Stimulated activated effector memory CD8-positive, alpha-beta T cell treated with anti-CD3 and anti-CD28 coated beads, Interleukin-12 subunit alpha, Interleukin-12 subunit beta, amount 100 ng/mL, for 72 hours (primary cell): ENCODE results near the gene PRKD1.

ENCODE experiments used
- ATAC-seq: fragments of 150-1000 bp; cut with Tn5 transposase; 2 replicates; pipeline ENCODE4 v1.10.0; 2021
- DNase-seq, 2 donors: peaks; one replicate each; pipeline ENCODE4 v3.0.0; 2021 to 2022; ENCODE audit warnings: low spot score in 2 of 2
- H3K27ac Mint-ChIP-seq: one replicate; pipeline ENCODE4 v1.8.0; 2022; ENCODE audit warnings: mild to moderate bottlenecking, mixed read lengths
- H3K36me3 Mint-ChIP-seq: one replicate; pipeline ENCODE4 v1.8.0; 2022; ENCODE audit warnings: mild to moderate bottlenecking, mixed read lengths
- H3K4me1 Mint-ChIP-seq: one replicate; pipeline ENCODE4 v1.8.0; 2022; ENCODE audit warnings: mixed read lengths
- H3K4me3 Mint-ChIP-seq: one replicate; pipeline ENCODE4 v1.8.0; 2022; ENCODE audit warnings: mild to moderate bottlenecking, mixed read lengths
- H3K9me3 Mint-ChIP-seq: one replicate; pipeline ENCODE4 v1.8.0; 2022; ENCODE audit warnings: mixed read lengths

The PRKD1 gene

DNA sequence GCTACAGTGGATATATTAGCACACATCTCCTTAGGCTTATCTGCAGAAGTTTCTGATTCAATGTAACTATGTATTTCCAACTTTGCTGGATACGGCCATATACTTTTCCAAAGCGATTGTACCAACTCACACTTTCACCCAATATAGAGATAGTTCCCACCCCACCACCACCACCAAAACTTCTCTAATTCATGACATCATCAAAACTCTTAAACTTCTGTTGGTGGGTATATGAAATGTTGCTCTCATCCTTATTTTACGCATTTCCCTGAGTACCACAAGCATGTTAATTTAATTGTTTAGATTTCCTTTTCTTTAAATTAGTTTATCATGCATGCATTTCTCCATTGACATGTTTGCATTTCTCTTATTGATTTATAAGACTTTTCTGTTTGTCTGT, 95.6 kb downstream of the PRKD1 start:
- Mint-ChIP-seq H3K36me3 (no peaks in the 10 kb centered on the region), H3K9me3 (peaks cover 19% of the 10 kb centered on the region), H3K4me1 (no peaks in the 10 kb centered on the region), H3K4me3 (no peak overlapping the region), H3K27ac (no peak overlapping the region)
- ATAC-seq (no peak), DNase-seq (no peak)

DNA sequence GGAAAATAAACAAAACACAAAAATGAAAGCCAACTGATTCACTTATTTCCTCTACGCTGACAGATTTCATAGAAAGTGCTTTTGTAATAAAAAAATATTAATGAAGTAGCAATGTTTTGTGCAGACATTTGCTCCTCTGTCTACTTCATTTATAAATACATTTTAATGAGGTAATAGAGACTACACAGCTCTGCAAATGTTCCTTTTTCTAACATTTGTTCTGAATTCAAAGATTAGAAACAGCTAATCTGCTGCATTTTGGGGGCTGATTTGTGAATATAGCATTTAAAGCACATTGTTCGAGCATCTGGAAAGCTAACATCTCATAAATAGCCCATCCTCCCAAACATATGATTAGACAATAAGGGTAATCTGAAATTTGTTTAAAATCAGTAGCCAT, 97.8 kb downstream of the PRKD1 start:
- DNase-seq (no peak), ATAC-seq (no peak)
- H3K4me1 Mint-ChIP-seq = no peaks in the 10 kb centered on the region
- no peaks in the 10 kb centered on the region for H3K36me3 Mint-ChIP-seq
- no peak overlapping the region for H3K4me3 Mint-ChIP-seq
- peaks cover 14% of the 10 kb centered on the region for H3K9me3 Mint-ChIP-seq
- H3K27ac Mint-ChIP-seq = no peak overlapping the region

DNA sequence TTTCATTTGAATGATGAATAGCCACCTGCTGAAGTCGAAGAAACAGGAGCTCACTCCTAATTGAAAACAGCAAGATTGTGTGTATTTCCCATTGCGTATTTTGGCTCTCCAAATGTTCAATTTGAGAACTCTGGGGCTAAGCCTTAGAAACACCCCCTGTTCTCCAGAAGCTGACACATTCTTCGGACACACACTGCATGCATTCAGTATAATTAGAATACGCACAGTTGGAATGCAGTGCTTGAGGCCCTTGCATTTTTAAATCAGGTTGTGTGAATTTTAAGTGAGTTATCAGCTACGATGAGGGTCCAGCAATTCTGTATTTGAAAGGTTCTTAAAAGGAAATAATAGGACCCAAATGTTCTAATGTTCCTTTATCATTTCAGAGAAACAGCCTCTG, 103.8 kb downstream of the PRKD1 start:
- DNase-seq (no peak), ATAC-seq (no peak)
- Mint-ChIP-seq H3K36me3 (no peaks in the 10 kb centered on the region), H3K4me3 (no peak overlapping the region), H3K4me1 (no peaks in the 10 kb centered on the region), H3K9me3 (peaks cover 19% of the 10 kb centered on the region), H3K27ac (no peak overlapping the region)

DNA sequence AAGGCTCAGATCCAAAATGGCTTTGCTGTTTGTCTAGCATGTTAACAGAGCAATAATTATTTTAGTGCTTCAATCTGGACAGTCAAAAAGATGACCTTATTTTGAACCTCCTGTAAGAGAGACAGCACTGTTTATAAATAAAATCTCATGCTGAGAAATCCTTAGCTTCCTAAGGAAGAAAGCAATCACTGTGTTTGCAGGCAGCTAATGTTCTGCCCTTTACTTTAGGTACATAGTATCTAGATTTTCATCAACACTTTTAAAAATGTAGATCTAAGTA, 105.3 kb downstream of the PRKD1 start:
- DNase-seq = no peak
- no peak for ATAC-seq
- H3K27ac Mint-ChIP-seq = no peak overlapping the region
- no peaks in the 10 kb centered on the region for H3K36me3 Mint-ChIP-seq
- peaks cover 15% of the 10 kb centered on the region for H3K9me3 Mint-ChIP-seq
- no peak overlapping the region for H3K4me3 Mint-ChIP-seq
- H3K4me1 Mint-ChIP-seq = no peaks in the 10 kb centered on the region

DNA sequence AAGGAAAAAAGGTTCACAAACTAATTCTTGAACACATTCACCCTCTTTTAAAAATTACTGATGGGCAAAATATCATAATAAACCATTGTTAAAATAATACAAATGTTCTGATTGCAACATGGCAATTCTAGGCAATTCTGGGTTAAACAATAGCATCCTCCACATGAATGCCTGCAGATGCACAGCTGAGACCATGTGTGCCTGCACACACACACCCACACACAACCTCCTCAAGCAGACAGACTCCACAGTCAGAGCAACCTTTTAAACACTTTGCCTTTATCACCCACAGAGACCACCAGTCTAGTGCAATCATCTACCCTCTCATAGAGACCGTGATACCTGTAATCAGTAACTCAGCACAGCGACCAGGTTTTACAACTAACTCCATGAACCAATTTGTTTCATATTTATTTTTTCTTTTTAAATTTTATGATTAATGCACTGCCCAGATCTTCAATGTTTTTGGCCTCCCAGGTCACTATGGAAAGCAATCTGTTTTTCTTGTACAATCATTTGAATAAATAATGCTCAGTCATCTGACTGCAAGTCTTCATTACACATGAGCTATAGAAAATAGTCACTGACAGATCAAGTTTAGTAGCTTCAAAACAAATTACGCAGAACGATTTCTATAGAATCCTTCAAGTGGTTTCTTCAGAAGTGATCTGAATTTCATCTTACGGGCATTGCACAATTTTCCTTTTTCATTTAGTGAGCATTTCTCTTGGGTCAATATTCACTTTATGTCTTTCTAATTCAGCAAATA, 105.8 kb downstream of the PRKD1 start:
- Mint-ChIP-seq H3K9me3 (peaks cover 15% of the 10 kb centered on the region), H3K4me3 (no peak overlapping the region), H3K27ac (no peak overlapping the region), H3K4me1 (no peaks in the 10 kb centered on the region), H3K36me3 (no peaks in the 10 kb centered on the region)
- ATAC-seq (no peak), DNase-seq (no peak)

DNA sequence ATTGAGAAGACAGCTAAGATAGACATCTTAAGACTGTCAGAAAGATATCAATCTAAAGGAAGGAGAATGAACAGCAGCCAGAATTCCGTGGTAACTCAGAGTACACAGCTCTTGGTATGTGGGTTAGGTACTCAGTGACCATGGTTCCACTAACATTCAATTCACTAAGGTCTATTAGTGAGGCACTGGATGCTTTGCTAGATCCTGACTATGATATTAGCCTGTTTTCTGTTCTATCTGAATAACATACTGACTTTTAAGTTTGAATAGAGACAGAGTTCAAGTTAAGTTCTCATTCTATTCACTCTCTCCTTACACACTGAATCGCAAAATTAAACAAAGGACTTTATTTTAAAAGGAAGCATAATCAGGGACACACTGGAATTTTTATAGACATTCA, 106.4 kb downstream of the PRKD1 start:
- no peaks in the 10 kb centered on the region for H3K4me1 Mint-ChIP-seq
- H3K4me3 Mint-ChIP-seq = no peak overlapping the region
- ATAC-seq (no peak), DNase-seq (no peak)
- H3K36me3 Mint-ChIP-seq = no peaks in the 10 kb centered on the region
- peaks cover 15% of the 10 kb centered on the region for H3K9me3 Mint-ChIP-seq
- H3K27ac Mint-ChIP-seq = no peak overlapping the region

DNA sequence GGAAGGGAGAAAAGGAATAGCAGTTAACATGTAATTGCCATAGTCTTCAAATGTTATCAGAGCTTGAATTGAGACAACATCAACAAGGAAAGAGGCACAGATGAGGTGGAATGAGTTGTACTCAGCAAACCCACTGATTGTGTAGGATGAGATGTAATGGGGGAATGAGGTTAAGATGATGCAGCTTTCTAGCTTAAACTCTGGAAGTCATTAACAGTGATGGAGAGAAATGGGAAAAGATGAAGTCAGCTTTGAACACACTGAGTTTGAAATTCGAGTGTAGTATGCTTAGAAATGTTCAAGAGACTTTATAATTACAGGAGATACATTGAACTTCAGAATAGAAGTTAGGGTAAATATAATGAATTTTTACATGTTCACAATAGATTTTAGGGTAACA, 106.9 kb downstream of the PRKD1 start:
- Mint-ChIP-seq H3K27ac (no peak overlapping the region), H3K4me1 (no peaks in the 10 kb centered on the region), H3K9me3 (peaks cover 15% of the 10 kb centered on the region), H3K4me3 (no peak overlapping the region), H3K36me3 (no peaks in the 10 kb centered on the region)
- ATAC-seq (no peak), DNase-seq (no peak)

DNA sequence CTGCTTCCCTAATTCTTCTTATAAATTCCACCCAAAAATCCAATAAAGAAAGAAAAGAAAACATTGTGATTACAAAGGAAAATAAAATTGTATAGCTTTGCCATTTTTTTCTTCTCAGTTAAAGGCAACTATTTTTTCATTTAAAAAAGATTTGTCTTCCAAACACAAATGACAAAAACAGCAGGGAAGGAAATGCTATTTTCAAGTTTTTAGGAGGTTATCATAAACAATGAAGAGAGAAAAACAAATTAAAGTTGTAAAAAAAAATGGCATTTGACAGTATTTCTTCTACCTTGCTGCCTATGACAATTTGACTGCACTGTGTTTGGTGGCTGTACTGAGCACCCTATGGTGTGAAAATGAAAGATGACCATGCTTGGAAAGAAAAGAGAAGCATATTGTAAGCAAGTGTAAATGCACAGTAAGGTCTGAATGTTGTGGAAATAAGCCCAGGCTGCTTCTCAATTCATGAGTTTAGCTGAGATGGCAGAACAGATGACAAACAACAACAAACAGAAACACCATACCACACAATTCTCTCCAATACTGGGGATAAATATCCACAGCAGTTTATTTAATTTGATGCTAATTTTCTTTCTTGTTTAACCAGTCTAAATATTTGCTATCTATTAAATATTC, 109.8 kb downstream of the PRKD1 start:
- H3K9me3 Mint-ChIP-seq = peaks cover 14% of the 10 kb centered on the region
- ATAC-seq (no peak), DNase-seq (no peak)
- H3K36me3 Mint-ChIP-seq = no peaks in the 10 kb centered on the region
- H3K27ac Mint-ChIP-seq = no peak overlapping the region
- H3K4me1 Mint-ChIP-seq = no peaks in the 10 kb centered on the region
- H3K4me3 Mint-ChIP-seq = no peak overlapping the region

DNA sequence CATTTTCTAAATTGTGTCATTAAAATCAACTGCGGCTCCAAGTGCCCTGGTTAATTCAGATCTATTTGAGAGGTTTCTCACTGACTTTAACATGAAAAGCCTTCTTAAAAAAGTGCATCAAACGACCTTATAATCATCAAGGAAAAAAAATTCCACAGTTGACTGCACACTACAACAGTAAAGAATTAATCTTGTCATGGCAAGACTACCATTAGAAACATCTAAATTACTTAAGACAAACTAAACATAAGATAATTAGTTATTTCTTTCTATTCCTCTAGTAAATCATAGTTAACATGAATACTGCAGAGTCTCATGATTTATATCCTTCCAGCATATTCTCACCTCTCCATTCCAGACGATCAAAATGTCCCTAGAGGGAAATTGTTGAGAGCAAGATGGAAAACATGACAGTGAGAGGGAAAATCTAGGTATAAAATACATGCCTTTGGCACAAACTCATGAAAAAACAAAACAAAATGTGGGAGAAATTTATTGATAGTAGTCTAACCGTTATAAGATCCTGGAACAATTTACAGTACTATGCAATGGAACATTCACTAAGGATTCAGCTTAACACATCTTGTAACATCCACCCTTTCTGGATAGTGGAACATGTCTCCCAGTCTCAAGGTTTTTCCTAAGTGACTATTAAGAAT, 112.5 kb downstream of the PRKD1 start:
- DNase-seq = no peak
- peaks cover 12% of the 10 kb centered on the region for H3K9me3 Mint-ChIP-seq
- H3K36me3 Mint-ChIP-seq = no peaks in the 10 kb centered on the region

DNA sequence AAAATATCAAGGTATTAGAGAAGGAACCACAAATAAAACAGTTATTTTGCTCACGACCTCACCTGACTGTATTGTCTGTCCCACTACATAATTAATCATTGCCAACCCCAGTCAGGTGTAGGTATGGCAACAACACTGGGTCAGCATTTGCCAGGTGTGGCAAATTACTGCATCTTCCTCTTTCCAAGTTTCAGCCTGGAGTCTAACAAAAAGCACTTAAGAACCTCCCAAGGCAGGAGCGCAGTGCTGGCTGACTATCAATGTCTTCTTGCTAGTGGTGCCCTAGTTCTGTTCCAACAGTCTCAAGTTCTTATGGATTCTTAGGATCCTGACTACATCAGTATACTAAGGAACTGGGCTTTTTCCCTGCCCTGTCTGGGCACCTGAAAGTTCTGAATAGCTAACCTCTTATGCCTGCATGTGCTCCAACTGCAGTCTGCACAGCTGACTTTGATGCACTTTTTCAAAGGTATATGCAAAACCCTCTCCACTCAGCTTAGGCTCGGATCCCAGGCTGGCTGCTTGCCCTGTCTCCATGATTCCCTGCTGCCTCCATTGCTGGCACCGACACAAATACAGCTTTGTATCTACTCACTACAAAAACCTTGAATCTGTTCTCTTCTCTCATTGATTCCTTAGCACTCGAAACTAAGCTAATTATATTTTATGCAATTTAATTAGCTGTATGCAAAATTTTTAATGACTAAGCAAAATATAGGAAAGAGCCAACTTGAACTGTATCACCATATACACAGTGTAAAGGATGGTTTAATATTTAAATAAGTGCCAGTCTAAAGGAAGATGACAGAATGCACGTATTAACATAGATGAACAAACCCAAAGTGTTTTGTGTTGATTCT, 113.3 kb downstream of the PRKD1 start:
- Mint-ChIP-seq H3K9me3 (peaks cover 17% of the 10 kb centered on the region), H3K4me1 (no peaks in the 10 kb centered on the region), H3K4me3 (no peak overlapping the region), H3K36me3 (no peaks in the 10 kb centered on the region), H3K27ac (no peak overlapping the region)
- ATAC-seq = no peak
- DNase-seq = no peak

More for the DNA sequence above, 112.5 kb downstream of the PRKD1 start:
- Mint-ChIP-seq H3K4me1 (no peaks in the 10 kb centered on the region), H3K27ac (no peak overlapping the region), H3K4me3 (no peak overlapping the region)
- no peak for ATAC-seq

DNA sequence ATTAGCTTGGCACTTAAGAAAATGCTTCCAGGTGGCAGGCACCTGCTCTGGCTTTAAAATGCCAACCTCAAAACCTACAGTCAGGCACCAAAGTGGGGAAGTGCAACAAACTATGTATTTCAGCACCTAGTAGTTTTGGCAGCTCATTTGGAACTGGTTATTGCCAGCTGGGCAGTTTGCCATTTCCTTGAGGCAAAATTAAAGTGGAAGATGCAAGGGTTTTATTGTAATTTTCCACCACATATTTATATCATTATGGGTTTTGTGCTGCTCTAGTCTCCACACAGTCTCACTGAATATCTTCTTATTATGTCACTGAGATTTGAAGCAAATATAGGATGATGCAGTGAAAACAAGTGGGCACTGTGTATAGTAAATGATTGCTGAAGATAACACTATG, 117.0 kb downstream of the PRKD1 start:
- H3K9me3 Mint-ChIP-seq = peaks cover 14% of the 10 kb centered on the region
- no peaks in the 10 kb centered on the region for H3K36me3 Mint-ChIP-seq
- ATAC-seq = no peak
- H3K4me1 Mint-ChIP-seq = no peaks in the 10 kb centered on the region
- no peak overlapping the region for H3K27ac Mint-ChIP-seq
- DNase-seq = no peak
- H3K4me3 Mint-ChIP-seq = no peak overlapping the region

DNA sequence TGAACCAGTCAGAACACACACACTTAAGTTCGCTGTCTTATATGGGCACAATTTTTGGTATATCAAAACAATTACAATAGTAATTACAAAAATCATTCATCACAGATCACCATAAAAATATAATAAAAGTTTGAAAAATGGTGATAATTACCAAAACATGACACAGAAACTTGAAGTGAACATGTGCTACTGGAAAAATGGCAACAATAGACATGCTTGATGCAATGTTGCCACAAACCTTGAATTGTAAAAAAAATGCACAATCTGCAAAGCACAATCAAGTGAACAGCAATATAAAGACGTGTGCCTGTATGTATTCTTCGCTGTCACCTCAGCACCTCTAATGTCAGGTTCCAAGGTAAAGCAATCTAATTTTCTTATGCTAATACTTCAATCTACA, 117.6 kb downstream of the PRKD1 start:
- peaks cover 17% of the 10 kb centered on the region for H3K9me3 Mint-ChIP-seq
- H3K4me3 Mint-ChIP-seq = no peak overlapping the region
- H3K4me1 Mint-ChIP-seq = no peaks in the 10 kb centered on the region
- no peak overlapping the region for H3K27ac Mint-ChIP-seq
- DNase-seq (no peak), ATAC-seq (no peak)
- no peaks in the 10 kb centered on the region for H3K36me3 Mint-ChIP-seq

DNA sequence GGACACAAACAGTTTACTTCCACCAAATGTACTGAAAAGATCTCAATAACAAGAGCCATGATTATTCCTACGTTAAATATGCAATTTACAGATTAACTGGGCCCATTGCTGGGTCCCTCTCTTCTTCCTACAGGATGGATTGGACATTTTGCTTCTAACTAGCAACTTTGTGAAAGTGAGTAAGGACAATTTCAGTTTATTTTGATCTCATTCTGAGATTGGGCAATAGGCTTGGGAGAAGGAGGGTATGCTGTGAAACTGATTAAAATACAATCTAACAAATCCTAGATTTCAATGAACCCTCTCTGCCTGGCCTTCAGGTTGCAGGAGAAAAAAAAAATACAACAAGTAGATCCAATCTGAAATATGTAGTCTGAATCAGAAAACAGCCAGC, 121.5 kb downstream of the PRKD1 start:
- H3K27ac Mint-ChIP-seq = no peak overlapping the region
- peaks cover 11% of the 10 kb centered on the region for H3K9me3 Mint-ChIP-seq
- ATAC-seq = no peak
- no peaks in the 10 kb centered on the region for H3K4me1 Mint-ChIP-seq
- no peak overlapping the region for H3K4me3 Mint-ChIP-seq
- DNase-seq = no peak
- H3K36me3 Mint-ChIP-seq = no peaks in the 10 kb centered on the region

DNA sequence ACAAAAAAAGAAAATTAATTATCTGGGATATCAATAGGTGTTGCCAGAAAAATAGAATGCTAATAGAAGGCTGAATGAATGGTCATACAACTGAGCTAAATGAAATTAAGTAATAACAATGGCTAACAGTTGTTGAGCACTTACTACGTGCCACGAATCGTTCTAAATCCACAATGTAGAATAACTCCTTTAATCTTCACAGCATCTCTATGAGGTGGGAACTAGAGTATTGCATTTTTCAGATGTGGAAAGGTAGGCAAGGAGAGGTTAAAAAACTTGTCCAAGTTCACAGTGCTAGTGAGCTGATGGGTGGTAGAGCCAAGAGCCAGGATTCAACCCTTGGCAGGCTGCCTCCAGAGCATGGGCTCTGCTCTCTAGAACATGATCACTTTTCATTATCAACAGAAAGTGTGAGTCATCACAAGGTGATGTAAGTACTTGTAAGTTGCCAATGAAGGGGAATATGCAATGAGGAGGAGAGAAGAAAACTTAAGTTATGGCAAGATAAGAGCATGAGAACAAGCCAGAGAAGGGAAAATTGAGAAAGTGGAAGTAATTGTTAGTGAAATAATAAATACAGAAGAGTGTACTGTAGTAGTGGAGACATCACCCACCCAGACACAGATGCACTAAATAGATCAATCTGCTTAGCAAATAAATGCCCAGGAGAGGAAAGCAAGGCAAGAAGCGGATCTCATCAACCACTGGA, 122.1 kb downstream of the PRKD1 start:
- DNase-seq = no peak
- Mint-ChIP-seq H3K9me3 (peaks cover 14% of the 10 kb centered on the region), H3K4me1 (no peaks in the 10 kb centered on the region), H3K27ac (no peak overlapping the region), H3K4me3 (no peak overlapping the region), H3K36me3 (no peaks in the 10 kb centered on the region)
- no peak for ATAC-seq
